ENCODE measurements around the gene EBNA1BP2. TPM values are rescaled to one million over a fixed set of nuclear protein-coding genes. Genes with fewer than 3 reads are reported as not detected.
A peak's percentile ranks its signal among the peaks of the same experiment; 100 is the strongest.
"Not testable (repeated sequence)": the region's sequence is repeated elsewhere in the genome, so short reads cannot be mapped to it uniquely, and the experiment has no call there.

EBNA1BP2 gene
- total RNA-seq (10 to 100 TPM; 27.3 to 30.4 TPM), polyA plus RNA-seq (10 to 100 TPM; 50.9 to 57.4 (median 54.9) TPM), total RNA-seq (15.3 to 252 (median 28.1) reads per million in 6 experiments)

GRCh38 chr1:43171876-43172526 lies at the start of gene EBNA1BP2, which contains the start of gene CFAP57:
TSS of gene EBNA1BP2 (minus strand) at chr1:43172290. CDS start at chr1:43172118, 172 bp downstream.
TSS of gene CFAP57 (plus strand) at chr1:43172330. CDS start at chr1:43172754, 424 bp downstream.
- ATAC-seq (peak; percentile 87 to 91), DNase-seq (peak; percentile 74 to 98 (median 92))
- peaks cover 2 to 35% (median 3%) of the 10 kb centered on the region in 3 donors for H3K36me3 Mint-ChIP-seq
- H3K4me3 Mint-ChIP-seq: peak within 1 kb of the TSS; percentile 96 to 100 (median 98)
- H3K4me1 Mint-ChIP-seq: peaks cover 11 to 40% (median 35%) of the 10 kb centered on the region in 4 donors
- H3K9me3 Mint-ChIP-seq: no peaks in the 10 kb centered on the region
- H3K27ac Mint-ChIP-seq: peak within 1 kb of the TSS; percentile 83 to 98 (median 97)
- POLR2A ChIA-PET: interaction anchor here (0.7 to 2.2 kb wide), 7 partner anchors 187 to 715 kb away, joined by 3 to 7 read pairs (median 4); partner anchors contain the start of genes C1orf50, CDC20, HYI and KDM4A
- H3K27me3 Mint-ChIP-seq: peaks cover 12 to 23% (median 18%) of the 10 kb centered on the region in 5 donors

DNA sequence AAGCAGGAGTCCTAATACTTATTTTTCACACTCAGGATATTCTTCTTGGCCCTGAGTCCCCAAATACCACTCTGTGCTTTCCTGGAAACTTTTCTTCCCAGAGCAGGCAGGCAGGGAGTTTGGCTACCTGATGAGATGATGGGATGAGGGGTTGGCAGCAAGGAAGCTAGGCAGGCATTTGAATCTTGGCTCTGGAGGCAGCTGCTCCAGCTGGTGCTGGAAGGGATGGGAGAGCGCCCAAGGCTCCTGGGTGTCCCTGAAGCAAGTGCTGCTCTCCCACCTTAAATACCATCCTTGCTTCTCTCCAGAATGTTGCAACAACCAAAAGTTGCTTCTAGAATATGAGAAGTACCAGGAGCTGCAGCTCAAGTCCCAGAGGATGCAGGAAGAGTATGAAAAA lies 49.7 kb upstream of the EBNA1BP2 start:
- Mint-ChIP-seq H3K27ac (peak overlapping the region in 3 of 10 donors; percentile 36 to 81 (median 76)), H3K4me3 (no peak overlapping the region), H3K4me1 (peaks cover 0 to 12% (median 7%) of the 10 kb centered on the region in 4 donors), H3K36me3 (no peaks in the 10 kb centered on the region), H3K9me3 (no peaks in the 10 kb centered on the region), H3K27me3 (peaks cover 0 to 3% (median 2%) of the 10 kb centered on the region in 5 donors)
- no peak for DNase-seq
- POLR2A ChIA-PET: no interaction called here
- ATAC-seq: no peak

DNA sequence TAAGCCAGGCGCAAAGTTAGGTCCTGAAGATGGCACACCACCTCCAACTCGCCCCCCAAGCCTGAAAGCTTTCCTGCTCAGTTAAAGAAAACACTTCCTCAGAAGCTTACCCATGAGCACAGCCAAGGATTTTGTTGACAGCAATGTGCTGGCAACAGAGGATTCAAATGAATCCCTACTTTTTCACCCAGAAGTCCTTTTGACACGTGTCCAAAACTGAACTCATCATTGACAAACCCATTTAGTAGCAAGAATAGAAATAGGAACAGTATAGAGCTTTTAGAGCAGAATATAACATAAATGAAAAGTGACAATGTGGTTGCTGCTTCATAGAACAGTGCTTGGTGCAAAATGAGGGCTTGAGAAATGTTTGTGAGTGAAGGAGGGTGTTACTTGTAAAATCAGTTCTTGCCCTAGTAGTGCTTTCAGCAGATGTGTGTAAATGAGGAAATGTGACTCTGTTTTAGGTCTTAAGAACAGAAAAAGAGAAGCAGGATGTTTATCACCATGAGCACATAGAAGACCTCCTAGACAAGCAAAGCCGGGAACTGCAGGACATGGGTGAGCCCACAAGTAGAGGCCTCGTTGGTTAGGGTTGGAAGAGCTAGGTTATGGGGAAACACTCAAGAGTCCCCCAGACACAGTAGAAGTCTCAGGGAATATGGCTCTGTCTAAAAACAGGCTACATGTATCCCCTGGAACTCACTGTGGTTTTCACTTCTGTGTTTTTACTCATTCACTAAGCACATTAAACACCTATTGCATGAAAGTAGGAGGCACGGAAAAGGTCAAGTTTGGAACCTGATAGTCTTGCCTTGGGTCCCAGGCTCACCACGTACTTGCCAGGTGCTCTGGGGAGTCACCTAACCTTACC lies 49.1 kb upstream of the EBNA1BP2 start:
- peaks cover 0 to 10% (median 4%) of the 10 kb centered on the region in 5 donors for H3K27me3 Mint-ChIP-seq
- ATAC-seq (no peak), DNase-seq (no peak)
- no peaks in the 10 kb centered on the region for H3K9me3 Mint-ChIP-seq
- peaks cover 0 to 12% (median 7%) of the 10 kb centered on the region in 4 donors for H3K4me1 Mint-ChIP-seq
- POLR2A ChIA-PET: no interaction called here
- no peaks in the 10 kb centered on the region for H3K36me3 Mint-ChIP-seq
- H3K4me3 Mint-ChIP-seq: peak overlapping the region in 2 of 10 donors; percentile 20 to 39
- peak overlapping the region in 7 of 10 donors; percentile 1 to 81 (median 36) for H3K27ac Mint-ChIP-seq

GRCh38 chr1:43217747-43218146 lies 45.7 kb upstream of the EBNA1BP2 start:
- Mint-ChIP-seq H3K4me3 (no peak overlapping the region), H3K4me1 (peaks cover 0 to 12% (median 7%) of the 10 kb centered on the region in 4 donors), H3K9me3 (peaks cover 0 to 2% (median 0%) of the 10 kb centered on the region in 9 donors), H3K27me3 (peaks cover 6 to 28% (median 14%) of the 10 kb centered on the region in 5 donors), H3K27ac (no peak overlapping the region), H3K36me3 (no peaks in the 10 kb centered on the region)
- POLR2A ChIA-PET: no interaction called here
- DNase-seq (no peak), ATAC-seq (no peak)

DNA sequence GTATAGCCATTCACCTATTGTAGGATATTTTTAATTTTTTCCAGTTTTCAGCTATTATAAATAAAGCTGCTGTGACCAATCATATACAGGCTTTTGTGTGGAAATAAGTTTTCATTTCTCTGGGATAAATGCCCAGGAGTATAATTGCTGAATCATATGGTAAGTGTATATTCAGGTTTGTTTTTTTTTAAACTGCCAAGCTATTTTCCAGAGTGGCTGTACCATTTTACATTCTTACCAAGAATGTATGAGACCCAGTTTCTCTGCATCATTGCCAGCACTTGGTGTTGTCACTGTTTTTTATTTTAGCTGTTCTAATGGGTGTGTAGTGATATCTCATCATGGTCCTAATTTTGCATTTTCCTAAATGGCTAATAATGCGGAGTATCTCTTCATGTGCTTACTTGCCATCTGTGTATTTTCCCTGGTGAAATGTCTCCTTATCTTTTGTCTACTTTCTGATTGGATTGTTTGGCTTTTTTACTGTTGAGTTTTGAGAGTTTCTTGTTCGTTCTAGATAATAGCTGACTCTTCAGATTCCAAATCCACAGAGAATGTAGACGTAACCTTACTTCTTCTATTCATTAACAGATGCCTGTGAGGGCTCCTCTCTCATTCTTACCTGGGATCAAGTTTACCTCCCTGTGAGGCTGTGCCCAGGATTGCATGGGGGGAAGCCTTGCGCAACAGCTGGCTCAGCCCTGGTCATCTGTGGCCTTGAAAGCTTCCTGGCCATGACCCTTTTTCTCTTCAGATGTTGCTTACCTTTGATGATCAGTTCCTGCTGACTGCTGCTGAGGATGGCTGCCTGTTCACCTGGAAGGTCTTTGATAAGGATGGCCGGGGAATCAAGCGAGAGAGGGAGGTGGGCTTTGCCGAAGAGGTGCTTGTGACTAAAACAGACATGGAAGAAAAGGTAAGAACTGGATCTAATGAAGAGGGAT lies 42.7 kb upstream of the EBNA1BP2 start:
- ATAC-seq (no peak), DNase-seq (no peak)
- POLR2A ChIA-PET: interaction anchor here (0.6 kb wide), 2 partner anchors 296 to 1541 kb away, joined by 3 to 4 read pairs; no protein-coding TSS in a partner anchor
- Mint-ChIP-seq H3K4me1 (no peaks in the 10 kb centered on the region), H3K4me3 (no peak overlapping the region), H3K27me3 (peaks cover 7 to 28% (median 14%) of the 10 kb centered on the region in 5 donors), H3K36me3 (no peaks in the 10 kb centered on the region), H3K9me3 (peaks cover 0 to 2% (median 0%) of the 10 kb centered on the region in 9 donors), H3K27ac (no peak overlapping the region)

- POLR2A ChIA-PET, H3K27ac Mint-ChIP-seq, H3K4me1 Mint-ChIP-seq, H3K4me3 Mint-ChIP-seq, ATAC-seq, H3K36me3 Mint-ChIP-seq, DNase-seq, H3K27me3 Mint-ChIP-seq: not testable (repeated sequence)
- peaks cover 3 to 16% (median 11%) of the 10 kb centered on the region in 9 donors for H3K9me3 Mint-ChIP-seq
Measured at GRCh38 chr1:43208277-43208676, 36.2 kb upstream of the EBNA1BP2 start.

DNA sequence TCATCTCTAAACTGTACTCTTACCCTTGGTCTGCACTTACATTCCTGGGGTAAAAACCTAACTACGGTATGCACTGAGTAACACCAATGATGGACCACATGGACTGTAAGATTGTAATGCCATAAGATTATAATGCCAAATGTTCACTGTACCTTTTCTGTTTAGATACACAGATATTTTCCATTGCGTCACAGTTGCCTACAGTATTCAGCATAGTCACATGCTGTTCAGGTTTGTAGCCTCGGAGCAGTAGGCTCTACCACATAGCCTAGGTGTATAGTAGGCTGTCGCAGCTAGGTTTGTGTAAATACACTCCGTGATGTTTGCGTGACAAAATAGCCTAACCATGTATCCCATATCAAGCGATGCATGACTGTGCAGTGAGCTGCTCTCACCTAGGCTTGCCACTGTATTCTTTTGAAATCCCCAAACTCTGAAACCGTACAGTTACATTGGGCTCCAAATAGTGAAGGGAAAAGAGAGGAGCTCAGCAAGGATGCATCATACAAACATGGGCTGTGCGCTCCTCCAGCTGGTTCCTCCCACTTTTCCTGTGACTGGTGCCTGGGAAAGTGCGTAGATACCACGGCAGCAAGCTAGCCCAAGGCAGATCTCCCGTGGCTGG lies 35.3 kb upstream of the EBNA1BP2 start:
- no peak for DNase-seq
- H3K27ac Mint-ChIP-seq: no peak overlapping the region
- peaks cover 3 to 16% (median 11%) of the 10 kb centered on the region in 9 donors for H3K9me3 Mint-ChIP-seq
- H3K4me1 Mint-ChIP-seq: no peaks in the 10 kb centered on the region
- H3K36me3 Mint-ChIP-seq: peaks cover 0 to 10% (median 0%) of the 10 kb centered on the region in 3 donors
- H3K27me3 Mint-ChIP-seq: peaks cover 3 to 9% (median 5%) of the 10 kb centered on the region in 5 donors
- POLR2A ChIA-PET: no interaction called here
- no peak overlapping the region for H3K4me3 Mint-ChIP-seq
- ATAC-seq: no peak

DNA sequence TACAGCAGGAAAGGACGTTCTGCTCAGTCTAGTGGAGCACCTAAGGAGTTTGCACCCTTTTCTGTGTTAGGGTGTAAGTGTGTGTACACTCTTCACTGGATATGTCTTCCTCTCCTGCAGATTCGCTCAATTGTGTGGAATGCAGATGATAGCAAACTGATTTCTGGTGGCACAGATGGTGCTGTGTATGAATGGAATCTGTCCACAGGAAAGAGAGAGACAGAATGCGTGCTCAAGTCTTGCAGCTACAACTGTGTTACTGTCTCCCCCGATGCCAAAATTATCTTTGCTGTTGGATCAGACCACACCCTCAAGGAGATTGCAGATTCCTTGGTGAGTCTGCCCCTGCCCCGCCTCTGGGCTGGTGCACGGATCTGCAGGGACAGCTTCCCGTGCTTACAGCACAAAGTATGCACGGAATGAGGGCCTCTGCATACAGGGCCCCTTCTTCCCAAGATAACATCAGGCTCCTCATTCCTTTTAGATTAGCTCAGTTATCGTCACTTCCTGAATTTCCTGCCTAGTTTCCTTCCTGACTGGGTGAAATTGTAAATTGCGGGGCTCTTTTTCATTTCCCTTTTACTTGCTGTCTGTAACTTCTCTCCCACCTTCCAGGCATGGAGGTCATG lies 34.6 kb upstream of the EBNA1BP2 start:
- POLR2A ChIA-PET: no interaction called here
- Mint-ChIP-seq H3K4me3 (no peak overlapping the region), H3K27ac (no peak overlapping the region), H3K27me3 (peaks cover 3 to 9% (median 5%) of the 10 kb centered on the region in 5 donors), H3K4me1 (no peaks in the 10 kb centered on the region), H3K9me3 (peaks cover 3 to 16% (median 11%) of the 10 kb centered on the region in 9 donors), H3K36me3 (peaks cover 0 to 10% (median 0%) of the 10 kb centered on the region in 3 donors)
- no peak for DNase-seq
- no peak for ATAC-seq

DNA sequence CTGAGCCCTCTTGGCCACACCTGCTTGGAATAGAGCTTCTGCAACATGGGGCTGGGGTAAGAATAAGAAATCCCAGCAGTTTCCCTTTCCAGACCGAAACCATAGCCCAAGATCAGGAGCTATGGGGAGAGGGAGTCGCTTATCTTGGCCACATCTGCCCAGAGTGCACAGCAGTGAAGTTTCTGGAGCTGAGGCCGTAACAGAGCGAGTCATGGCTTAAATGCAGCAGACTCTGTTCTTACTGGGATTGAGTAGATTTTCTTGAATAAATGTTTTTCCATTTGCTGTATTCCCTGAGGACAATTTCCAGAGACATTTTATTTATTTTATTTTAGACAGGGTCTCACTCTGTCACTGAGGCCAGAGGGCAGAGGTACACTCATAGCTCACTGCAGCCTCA lies 33.6 kb upstream of the EBNA1BP2 start:
- ATAC-seq: no peak

DNA sequence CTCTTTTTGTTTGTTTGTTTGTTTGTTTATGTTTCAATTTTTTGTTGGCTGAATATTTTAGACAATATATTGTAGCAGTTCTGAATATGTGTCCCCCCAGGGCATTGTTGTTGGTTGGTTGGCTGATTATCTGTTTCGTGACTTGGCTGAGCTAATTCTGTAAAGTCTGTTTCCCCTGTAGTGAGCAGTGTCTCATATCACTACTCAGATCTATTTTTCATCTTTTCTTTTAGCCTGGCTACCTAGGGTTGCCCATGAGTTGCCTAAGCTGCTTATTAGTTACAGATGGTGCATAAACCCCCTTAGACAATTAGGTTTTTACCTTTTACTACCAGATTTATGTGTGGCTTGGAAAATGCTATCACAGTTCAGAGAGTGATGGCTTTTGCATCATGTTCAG lies 32.3 kb upstream of the EBNA1BP2 start:
- no peak overlapping the region for H3K27ac Mint-ChIP-seq
- H3K36me3 Mint-ChIP-seq: peaks cover 0 to 10% (median 0%) of the 10 kb centered on the region in 3 donors
- H3K4me3 Mint-ChIP-seq: no peak overlapping the region
- peaks cover 3 to 16% (median 11%) of the 10 kb centered on the region in 9 donors for H3K9me3 Mint-ChIP-seq
- H3K4me1 Mint-ChIP-seq: no peaks in the 10 kb centered on the region
- peaks cover 3 to 9% (median 5%) of the 10 kb centered on the region in 5 donors for H3K27me3 Mint-ChIP-seq
- DNase-seq (no peak), ATAC-seq (no peak)
- POLR2A ChIA-PET: no interaction called here

More for the DNA sequence above, 33.6 kb upstream of the EBNA1BP2 start:
- Mint-ChIP-seq H3K36me3 (peaks cover 0 to 10% (median 0%) of the 10 kb centered on the region in 3 donors), H3K27me3 (peaks cover 3 to 9% (median 5%) of the 10 kb centered on the region in 5 donors), H3K4me3 (no peak overlapping the region), H3K9me3 (peaks cover 3 to 16% (median 11%) of the 10 kb centered on the region in 9 donors), H3K27ac (no peak overlapping the region), H3K4me1 (no peaks in the 10 kb centered on the region)
- no peak for DNase-seq
- POLR2A ChIA-PET: interaction anchor here (0.6 kb wide), 1 partner anchor 741 kb away, joined by 3 read pairs; the partner anchor contains the start of gene IPO13

DNA sequence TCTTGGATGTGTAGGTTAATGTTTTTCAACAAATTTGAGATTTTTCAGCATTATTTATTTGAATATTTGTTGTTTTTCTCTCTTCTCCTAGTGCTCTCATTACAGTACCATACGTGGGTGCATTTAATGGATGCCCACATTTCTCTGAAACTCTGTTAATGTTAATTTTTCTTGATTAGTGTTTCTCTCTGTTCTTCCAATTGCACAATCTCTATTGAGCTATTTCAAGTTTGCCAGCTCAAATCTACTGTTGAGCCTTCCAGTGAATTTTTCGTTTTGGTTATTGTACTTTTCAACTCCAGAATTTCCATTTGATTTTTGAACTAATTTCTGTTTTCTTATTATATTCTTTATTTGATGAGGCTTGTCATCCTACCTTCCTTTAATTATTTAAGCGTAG lies 31.8 kb upstream of the EBNA1BP2 start:
- Mint-ChIP-seq H3K4me1 (no peaks in the 10 kb centered on the region), H3K36me3 (peaks cover 0 to 10% (median 0%) of the 10 kb centered on the region in 3 donors), H3K4me3 (no peak overlapping the region), H3K27ac (no peak overlapping the region), H3K27me3 (peaks cover 3 to 9% (median 5%) of the 10 kb centered on the region in 5 donors), H3K9me3 (peaks cover 3 to 16% (median 11%) of the 10 kb centered on the region in 9 donors)
- DNase-seq: no peak
- POLR2A ChIA-PET: no interaction called here
- ATAC-seq: no peak
